NCI-H1417 (cell line): ENCODE data around the gene PARN.
A peak's percentile ranks its signal among the peaks of the same experiment; 100 is the strongest.
"Not testable (repeated sequence)": the region's sequence is repeated elsewhere in the genome, so short reads cannot be mapped to it uniquely, and the experiment has no call there.

Source experiments
- DNase-seq, 3 experiments: peaks; one replicate each; lab custom pipeline; 2025; lab: John Stamatoyannopoulos, UW

PARN gene

DNA sequence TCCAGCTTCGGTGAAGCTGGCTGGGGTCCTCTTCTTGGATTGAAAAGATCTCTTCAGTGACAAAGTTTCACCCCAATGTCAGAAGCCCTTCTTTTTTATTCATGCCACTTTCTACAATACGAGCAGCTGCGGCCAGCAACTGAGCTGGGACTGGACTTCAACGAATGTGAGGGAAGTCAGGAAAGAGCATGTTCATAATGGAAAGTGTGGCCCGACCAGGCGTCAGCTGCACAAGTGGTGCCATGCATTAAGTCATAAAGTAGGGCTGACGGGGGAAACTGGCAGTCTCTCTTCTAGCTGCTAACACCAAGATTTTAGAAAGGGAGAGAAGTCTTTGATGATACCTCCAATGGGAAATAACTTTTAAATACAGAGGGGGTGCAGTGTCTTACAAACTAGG lies 192.6 kb downstream of the PARN start:
- DNase-seq: no peak

DNA sequence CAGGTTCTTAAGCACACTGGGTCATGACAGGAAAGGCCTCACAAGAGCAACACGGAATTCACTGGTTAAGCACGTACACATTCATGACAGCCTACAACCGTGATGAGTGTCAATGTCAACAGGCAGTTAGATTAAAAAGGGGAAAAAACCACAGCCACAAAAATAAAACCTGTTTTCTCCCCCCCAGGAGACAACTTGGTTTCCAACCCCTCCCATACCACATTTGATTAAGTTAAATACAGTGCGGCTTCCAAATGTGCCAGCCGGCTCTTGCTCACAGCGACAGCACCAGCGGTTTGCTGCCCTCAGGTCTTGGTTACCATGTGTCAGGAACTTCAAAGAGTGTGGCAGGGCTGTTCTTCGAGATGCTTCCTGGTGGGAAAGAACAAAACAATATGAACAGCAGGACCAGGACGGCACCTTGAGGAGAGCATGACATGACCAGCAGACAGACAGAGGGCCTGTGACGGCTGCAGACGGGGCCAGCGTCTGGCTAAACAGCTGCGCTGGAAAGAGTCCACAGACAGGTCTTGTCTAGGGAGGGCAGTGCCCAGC lies 193.6 kb downstream of the PARN start:
- peak in 1 of 3 experiments; percentile 3 for DNase-seq

GRCh38 chr16:14434860-14435259 lies 195.2 kb downstream of the PARN start:
- DNase-seq: no peak

GRCh38 chr16:14428971-14429637 lies 201.0 kb downstream of the PARN start:
- DNase-seq: not testable (repeated sequence)

GRCh38 chr16:14428043-14428442 lies 202.0 kb downstream of the PARN start:
- no peak for DNase-seq

- no peak for DNase-seq
Measured at GRCh38 chr16:14427371-14427948, 202.6 kb downstream of the PARN start.

GRCh38 chr16:14424595-14424994 lies 205.5 kb downstream of the PARN start:
- DNase-seq: no peak

DNA sequence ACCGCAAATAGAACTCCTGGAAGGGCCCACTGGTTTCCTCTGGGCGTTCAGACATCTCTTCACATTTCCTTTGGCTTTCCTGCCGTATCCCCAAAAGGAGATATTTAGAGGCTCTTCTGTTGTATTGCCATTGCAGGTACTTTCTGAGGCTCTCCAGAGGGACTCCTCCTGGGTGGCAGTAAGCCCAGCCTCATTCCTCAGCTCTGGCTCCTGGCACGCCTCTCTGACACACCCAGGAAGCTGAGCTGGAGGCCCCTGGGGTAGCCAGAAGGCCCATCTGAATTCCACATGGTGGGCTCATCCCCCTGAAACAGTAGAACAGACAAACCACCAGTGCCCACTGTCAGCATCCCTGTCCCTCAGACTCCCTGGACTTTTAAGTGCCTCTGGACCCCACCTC lies 206.7 kb downstream of the PARN start:
- no peak for DNase-seq

DNA sequence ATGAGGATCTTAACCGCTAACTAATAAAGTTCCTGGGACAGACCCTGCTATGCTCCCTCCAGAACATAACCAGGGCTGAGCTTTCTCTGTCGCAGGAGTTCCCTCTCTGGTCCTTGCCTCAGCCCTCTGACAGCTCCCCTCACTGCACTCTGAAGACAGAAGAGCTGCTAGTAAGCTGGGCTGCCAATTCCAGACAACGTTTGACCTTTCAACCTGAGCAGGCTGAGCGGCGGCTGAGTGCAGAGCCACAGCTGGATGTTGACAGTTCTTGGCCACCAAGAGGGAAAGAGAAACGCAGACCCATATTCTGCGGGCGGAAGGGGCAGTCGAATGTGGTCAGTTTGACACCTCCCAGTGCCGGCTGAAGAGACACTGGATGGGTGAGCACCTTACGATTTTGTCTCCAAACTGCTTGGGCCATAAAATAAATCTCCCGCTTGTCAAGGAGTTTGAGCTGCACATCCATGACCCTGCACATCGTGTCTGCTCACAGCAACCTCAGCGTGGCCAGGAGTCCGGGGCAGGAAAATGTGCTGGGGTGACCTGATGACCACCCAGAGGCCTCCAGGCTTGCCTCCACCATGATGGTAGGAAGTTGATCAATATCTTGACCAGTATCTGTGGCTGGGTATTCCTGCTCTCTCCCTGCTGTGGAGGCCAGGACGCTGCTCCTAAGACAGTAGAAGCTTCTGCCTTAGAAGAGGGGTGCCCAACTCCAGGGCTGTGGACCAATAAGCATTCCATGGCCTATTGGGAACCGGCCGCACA lies 209.2 kb downstream of the PARN start:
- DNase-seq: no peak

GRCh38 chr16:14420243-14420642 lies 209.8 kb downstream of the PARN start:
- DNase-seq: not testable (repeated sequence)

DNA sequence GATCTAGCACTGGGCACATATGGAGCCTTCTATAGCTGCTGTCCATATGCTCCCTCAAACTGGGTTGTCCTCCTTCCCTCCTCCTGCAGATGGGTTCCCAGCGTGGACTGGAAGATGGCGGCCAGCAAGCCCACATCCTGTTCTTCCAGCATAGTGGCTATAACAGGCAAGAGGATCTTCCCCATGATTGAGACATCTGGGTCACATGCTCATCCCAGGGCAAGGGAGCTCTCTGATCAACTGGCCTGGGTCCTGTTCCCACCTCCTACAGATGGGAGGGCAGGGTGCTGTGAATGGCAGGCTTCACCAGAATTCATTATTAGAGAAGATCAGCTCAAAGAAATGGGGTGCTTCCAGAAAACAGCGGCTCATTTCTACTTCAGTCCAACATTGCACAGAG lies 210.2 kb downstream of the PARN start:
- DNase-seq: no peak

DNA sequence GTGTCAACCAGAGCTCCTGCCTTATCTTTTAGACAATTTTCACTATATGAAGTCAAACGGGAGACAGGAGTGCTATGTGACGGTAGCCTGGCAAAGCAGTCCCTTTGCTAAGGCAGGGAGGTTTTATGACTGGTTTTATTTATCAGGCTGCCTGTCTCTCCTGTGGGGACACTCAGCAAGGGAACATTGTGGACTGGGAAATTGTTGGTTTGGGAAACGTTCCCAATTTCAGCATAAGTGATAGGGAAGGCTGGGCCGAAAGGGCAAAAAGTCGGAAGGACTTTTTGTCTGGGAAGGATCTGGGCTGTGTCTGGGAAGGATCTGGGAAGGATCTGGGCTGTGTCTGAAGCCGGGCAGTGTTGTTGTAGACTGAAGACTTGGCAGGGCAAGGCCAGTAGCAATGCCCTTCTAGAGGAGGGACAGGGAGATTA lies 211.2 kb downstream of the PARN start:
- no peak for DNase-seq

- DNase-seq: no peak
Measured at GRCh38 chr16:14416184-14416583, 213.9 kb downstream of the PARN start.

DNA sequence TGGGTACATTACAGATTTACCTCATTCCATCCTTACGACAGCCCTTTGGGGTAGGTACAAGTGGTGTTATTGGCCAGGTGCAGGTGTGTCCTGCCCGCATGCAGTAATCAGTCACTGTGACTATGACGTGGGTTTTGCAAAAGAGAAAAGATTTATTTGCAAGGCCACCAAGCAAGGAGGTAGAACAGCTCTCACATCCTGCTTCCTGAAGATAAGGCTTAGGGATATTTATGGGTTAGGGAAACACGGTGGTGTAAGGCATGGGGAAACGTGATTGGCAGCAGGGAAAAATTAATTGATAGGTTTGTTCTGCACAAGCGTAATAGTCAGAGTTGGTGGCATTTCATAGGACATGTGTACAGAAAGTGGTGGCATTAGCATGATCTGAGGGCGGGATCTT lies 214.8 kb downstream of the PARN start:
- DNase-seq: no peak

GRCh38 chr16:14409563-14409962 lies 220.5 kb downstream of the PARN start:
- DNase-seq: no peak

DNA sequence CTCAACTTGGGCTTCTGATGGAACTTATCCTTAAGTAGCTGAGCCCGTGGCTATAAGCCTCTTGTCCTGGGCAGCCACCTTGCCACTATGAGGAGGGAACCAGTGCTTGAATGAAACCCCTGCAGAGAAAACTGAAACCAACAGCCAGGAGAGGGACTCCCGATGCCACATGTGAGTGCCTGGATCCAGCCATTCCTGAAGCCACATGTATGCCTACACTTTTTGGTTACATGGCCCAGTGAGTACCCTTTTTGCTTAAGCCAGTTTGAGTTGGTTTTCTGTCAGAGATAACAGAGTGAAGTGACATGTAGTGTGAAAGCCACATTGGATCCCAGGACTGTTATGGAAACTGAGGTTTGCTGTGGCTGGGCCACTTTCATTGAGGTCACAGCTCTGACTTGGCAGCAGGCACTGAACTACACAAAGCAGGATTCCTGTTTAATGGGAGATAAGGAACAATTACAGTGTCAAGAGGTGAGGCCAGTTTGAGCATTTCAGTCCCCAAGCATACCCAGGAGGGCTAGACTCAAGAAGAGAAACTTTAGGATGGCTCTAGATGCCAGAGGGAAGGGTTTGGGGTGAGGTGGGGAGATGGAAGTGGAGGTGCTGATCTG lies 222.2 kb downstream of the PARN start:
- DNase-seq: no peak

GRCh38 chr16:14405611-14406537 lies 224.2 kb downstream of the PARN start:
- DNase-seq: peak in 1 of 3 experiments; percentile 3

DNA sequence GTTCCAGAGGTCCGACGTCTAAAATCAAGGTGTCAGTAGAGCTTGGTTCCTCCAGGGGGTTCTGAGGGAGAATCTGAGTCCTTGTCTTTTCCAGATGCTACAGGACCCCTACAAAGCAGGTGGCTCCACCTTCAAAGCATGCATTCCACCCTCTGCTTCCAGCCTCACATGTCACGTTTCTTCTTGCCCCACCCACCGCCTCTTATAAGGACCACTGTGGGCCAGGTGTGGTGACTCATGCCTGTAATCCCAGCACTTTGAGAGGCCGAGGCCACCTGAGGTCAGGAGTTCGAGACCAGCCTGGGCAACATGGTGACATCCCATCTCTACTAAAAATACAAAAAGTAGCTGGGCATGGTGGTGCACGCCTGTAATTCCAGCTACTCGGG lies 227.1 kb downstream of the PARN start:
- not testable (repeated sequence) for DNase-seq

GRCh38 chr16:14402114-14403000 lies 227.7 kb downstream of the PARN start:
- not testable (repeated sequence) for DNase-seq

DNA sequence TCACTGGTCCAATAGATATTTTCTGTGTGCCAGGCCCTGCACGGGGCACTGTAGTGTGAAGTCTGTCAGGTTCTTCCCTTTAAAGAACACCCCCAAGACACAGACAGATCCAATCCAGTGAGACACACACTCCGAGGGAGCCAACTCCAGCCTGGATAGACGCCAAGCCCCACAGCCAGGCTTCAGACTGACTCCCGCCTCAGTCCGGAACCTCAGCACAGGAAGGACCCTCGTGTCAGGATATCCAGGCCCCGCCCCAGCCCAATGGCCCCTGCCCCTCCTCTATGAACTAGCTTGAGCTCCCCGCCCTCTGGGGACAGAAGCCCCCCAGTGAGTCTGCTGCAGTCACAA lies 228.4 kb downstream of the PARN start:
- not testable (repeated sequence) for DNase-seq
